Psoas muscle (tissue), 8 donors: ENCODE results near the gene BDH1. TPM values are rescaled to one million over a fixed set of nuclear protein-coding genes. Genes with fewer than 3 reads are reported as not detected.
"Not testable (repeated sequence)": the region's sequence is repeated elsewhere in the genome, so short reads cannot be mapped to it uniquely, and the experiment has no call there.

Experiments
- ATAC-seq, 4 donors: fragments of 200-7000 bp; cut with Tn5 transposase; one replicate each; pipeline ENCODE4 v1.9.1; 2020; ENCODE audit warnings: moderate library complexity in 3 of 4, mild to moderate bottlenecking in 2 of 4
- DNase-seq, 2 donors: peaks; one replicate each; pipeline ENCODE4 v3.0.0-alpha.2; 2020
- H3K27ac ChIP-seq: fragments of 200-600 bp; one replicate; pipeline ENCODE4 v1.8.0; 2022
- H3K27me3 ChIP-seq, 3 donors: fragments of 200-600 bp in 1 of 3; one replicate each; pipeline versions ENCODE4 v1.6.1 to v1.8.0; 2013 to 2022; ENCODE audit warnings: low read length in 2 of 3, mild to moderate bottlenecking in 2 of 3, moderate library complexity in 1 of 3; ENCODE audit not compliant: insufficient read depth in 3 of 3
- H3K36me3 ChIP-seq, 2 donors: fragments of 200-600 bp in 1 of 2; one replicate each; pipeline versions ENCODE4 v1.6.1 to v1.8.0; 2013 to 2022; ENCODE audit warnings: low read depth in 1 of 2, mild to moderate bottlenecking in 1 of 2, moderate library complexity in 1 of 2; ENCODE audit not compliant: insufficient read depth in 1 of 2
- H3K4me1 ChIP-seq: fragments of 200-600 bp; one replicate; pipeline ENCODE4 v1.8.0; 2022
- H3K4me3 ChIP-seq: fragments of 200-600 bp; one replicate; pipeline ENCODE4 v1.8.0; 2022; ENCODE audit warnings: mild to moderate bottlenecking
- H3K9me3 ChIP-seq: fragments of 200-600 bp; one replicate; pipeline ENCODE4 v1.8.0; 2022
- CTCF ChIP-seq: fragments of 200-600 bp; IDR thresholded peaks from one replicate; pipeline ENCODE4 v1.8.0; 2022; ENCODE audit warnings: antibody characterized with exemption
- WGBS, 3 donors: extraction: QIAGEN DNeasy Blood & Tissue Kit; methylation state at CpG; one replicate each; pipeline versions ENCODE4 v1.1.6 to v1.1.7; 2013; 5-methylcytosine and 5-hydroxymethylcytosine counted together
- intact Hi-C, 2 donors: fragments of 100-400 bp; cut with DNase I; formaldehyde crosslinking; loops; one replicate each; pipeline versions ENCODE4 v1.11.0 to v1.14.2; 2022
- polyA plus RNA-seq, 3 donors: library from polyadenylated mRNA; stranded (reverse); fragments of 200-250 nt; gene quantifications; one replicate each; pipeline ENCODE4 v1.2.3, GENCODE V29; 2013
- total RNA-seq, 4 donors: library from RNA; stranded (reverse); fragmentation: NEBNext Ultra II Directional in 2 of 4; extraction: Animal tissue kit (Norgen Biotek cat#: 25700) in 2 of 4; gene quantifications; one replicate each; pipeline versions ENCODE4 v1.2.1 to v1.2.4, GENCODE V29; 2021 to 2023
- donor health status: healthy with polysubstance abuse.
- donor health status: DM: no; HTN: no; CAD: no; lungs with moderate emphysema.
- donor health status: Bipolar disorder and iron deficiency.
- donor health status: healthy.
- donor health status: DM: yes; HTN: yes; CAD: no.
- donor health status: DM: no; HTN: no; CAD: no.
- donor health status: DM: no; HTN: no; CAD: no.
- donor health status: DM: yes; HTN: yes; CAD: no.

Gene BDH1
- total and polyA plus RNA-seq, 7 donors, result 5.4 to 47.6 (median 16.0) TPM

- Histone ChIP-seq H3K4me1 (no peaks in the 10 kb centered on the region), H3K36me3 (peaks cover 7 to 19% of the 10 kb centered on the region in 2 donors), H3K27me3 (peaks cover 0 to 2% (median 0%) of the 10 kb centered on the region in 3 donors), H3K9me3 (no peaks in the 10 kb centered on the region), H3K27ac (no peak overlapping the region), H3K4me3 (no peak overlapping the region)
- intact Hi-C loops, result no loop called here
- 87 to 89% (median 88%) methylated on average over 5 of the region's 5 CpGs for WGBS, 3 donors
- no peak for TF ChIP-seq CTCF
- no peak for ATAC-seq
- no peak for DNase-seq
Observed at GRCh38 chr3:197575362-197575761, 19.6 kb upstream of the BDH1 start.

DNA sequence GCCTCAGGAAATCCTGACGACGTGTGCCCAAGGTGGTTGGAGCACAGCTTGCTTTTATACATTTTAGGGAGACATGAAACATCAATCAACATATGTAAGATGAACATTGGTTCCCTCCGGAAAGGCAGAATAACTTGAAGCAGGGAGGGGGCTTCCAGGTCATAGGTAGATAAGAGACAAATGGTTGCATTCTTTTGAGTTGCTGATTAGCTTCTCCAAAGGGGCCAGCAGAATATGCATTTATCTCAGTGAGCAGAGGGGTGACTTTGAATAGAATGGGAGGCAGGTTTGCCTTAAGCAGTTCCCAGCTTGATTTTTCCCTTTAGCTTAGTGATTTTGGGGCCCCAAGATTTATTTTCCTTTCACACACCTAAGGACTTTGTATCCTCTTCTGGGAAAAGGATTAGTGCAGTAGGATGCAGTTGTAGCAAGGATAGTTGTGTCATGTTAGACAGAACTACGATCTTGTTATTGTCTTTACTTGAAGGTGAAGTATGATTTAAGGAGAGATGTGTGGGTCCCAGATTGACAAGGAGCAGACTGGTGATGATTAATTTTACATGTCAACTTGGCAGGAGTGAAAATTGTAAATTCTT lies 18.7 kb upstream of the BDH1 start:
- intact Hi-C loops, H3K9me3 ChIP-seq, DNase-seq, H3K27ac ChIP-seq, H3K4me1 ChIP-seq, ATAC-seq, H3K4me3 ChIP-seq, H3K27me3 ChIP-seq: not testable (repeated sequence)
- 20 to 27% (median 25%) methylated on average over 4 of the region's 4 CpGs for WGBS, 3 donors
- peaks cover 7 to 19% of the 10 kb centered on the region in 2 donors for H3K36me3 ChIP-seq

DNA sequence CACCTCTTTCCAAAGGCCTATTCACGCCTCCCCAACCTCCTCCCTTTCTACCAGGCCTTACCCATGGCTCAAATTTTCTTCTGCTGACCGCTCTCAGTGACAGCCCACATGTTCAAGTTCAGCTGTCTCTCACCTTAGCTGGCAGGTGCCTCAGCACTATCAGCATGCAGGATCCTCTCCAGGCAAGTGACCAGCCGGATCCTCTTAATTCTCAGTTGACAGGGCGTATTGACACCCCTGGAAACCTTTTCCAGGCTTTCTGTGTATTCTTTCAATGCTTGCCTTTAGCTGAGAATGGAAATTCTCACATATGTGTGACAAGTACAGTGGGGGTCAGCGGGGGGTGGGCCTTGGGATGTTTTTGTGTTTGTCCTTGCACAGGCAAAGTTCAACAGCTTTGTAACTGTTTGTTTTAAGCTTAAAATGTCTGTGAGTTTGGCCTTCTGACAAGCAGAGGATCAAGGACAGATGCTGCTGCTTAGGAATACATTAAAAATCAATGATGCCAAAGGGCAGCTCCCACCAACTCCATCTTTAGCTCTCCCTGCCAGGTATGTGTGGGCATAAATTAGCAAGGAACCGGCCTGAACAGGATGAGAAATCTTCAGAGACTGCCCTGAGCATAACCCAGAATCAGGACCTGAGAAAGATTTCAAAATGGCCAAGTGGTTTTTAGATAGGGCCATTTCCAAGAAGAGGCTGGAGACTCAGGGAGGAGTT lies 17.4 kb upstream of the BDH1 start:
- no peak for DNase-seq
- peaks cover 5 to 12% of the 10 kb centered on the region in 2 donors for H3K36me3 ChIP-seq
- no peak for TF ChIP-seq CTCF
- H3K4me1 ChIP-seq, result no peaks in the 10 kb centered on the region
- no peak overlapping the region for H3K4me3 ChIP-seq
- 69 to 77% (median 76%) methylated on average over 6 of the region's 6 CpGs for WGBS, 3 donors
- H3K27ac ChIP-seq, result no peak overlapping the region
- H3K9me3 ChIP-seq, result no peaks in the 10 kb centered on the region
- peaks cover 0 to 12% (median 2%) of the 10 kb centered on the region in 3 donors for H3K27me3 ChIP-seq
- intact Hi-C loops, result no loop called here
- no peak for ATAC-seq

- DNase-seq, H3K36me3 ChIP-seq, intact Hi-C loops, H3K27ac ChIP-seq, ATAC-seq, H3K9me3 ChIP-seq, H3K4me3 ChIP-seq, H3K4me1 ChIP-seq: not testable (repeated sequence)
- peaks cover 0 to 18% (median 2%) of the 10 kb centered on the region in 3 donors for H3K27me3 ChIP-seq
Observed at GRCh38 chr3:197571880-197572172, 16.1 kb upstream of the BDH1 start.

GRCh38 chr3:197571074-197571879 lies 15.5 kb upstream of the BDH1 start:
- H3K9me3 ChIP-seq, ATAC-seq: not testable (repeated sequence)

DNA sequence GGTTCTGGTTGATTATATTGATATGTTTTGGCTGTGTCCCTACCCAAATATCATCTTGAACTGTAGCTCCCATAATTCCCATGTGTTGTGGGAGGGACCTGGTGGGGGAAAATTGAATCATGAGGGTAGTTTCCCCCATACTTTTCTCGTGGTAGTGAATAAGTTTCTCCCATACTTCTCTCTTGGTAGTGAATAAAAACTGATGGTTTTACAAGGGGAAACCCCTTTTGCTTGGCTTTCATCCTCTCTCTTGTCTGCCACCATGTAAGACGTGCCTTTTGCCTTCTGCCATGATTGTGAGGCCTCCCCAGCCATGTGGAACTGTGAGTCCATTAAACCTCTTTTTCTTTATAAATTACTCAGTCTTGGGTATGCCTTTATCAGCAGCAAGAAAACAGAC lies 13.7 kb upstream of the BDH1 start:
- ATAC-seq, H3K9me3 ChIP-seq, DNase-seq, intact Hi-C loops, H3K36me3 ChIP-seq, H3K4me3 ChIP-seq, H3K4me1 ChIP-seq, H3K27ac ChIP-seq: not testable (repeated sequence)
- H3K27me3 ChIP-seq, result peaks cover 0 to 26% (median 5%) of the 10 kb centered on the region in 3 donors
- WGBS, 3 donors, result 60 to 82% (median 69%) methylated on average over 2 of the region's 2 CpGs

More at GRCh38 chr3:197571074-197571879, 15.5 kb upstream of the BDH1 start:
- DNase-seq, H3K4me3 ChIP-seq, H3K27ac ChIP-seq, H3K4me1 ChIP-seq, intact Hi-C loops, H3K36me3 ChIP-seq: not testable (repeated sequence)
- peaks cover 0 to 21% (median 2%) of the 10 kb centered on the region in 3 donors for H3K27me3 ChIP-seq
- 73 to 80% (median 79%) methylated on average over 4 of the region's 4 CpGs for WGBS, 3 donors
